ENCODE results near the gene JCAD. TPM values are rescaled to one million over a fixed set of nuclear protein-coding genes. Genes with fewer than 3 reads are reported as not detected.

The JCAD gene
- total RNA-seq, 4 donors from 2014 or later: 0.91 to 23.1 (median 5.5) TPM

GRCh38 chr10:30002426-30003266, 56.7 kb downstream of the JCAD start:
- WGBS, 2 donors: 41 to 73% methylated on average over 7 to 13 of the region's 16 CpGs
- intact Hi-C loops (cut with DNase I): no loop called here
- peak overlapping the region in 1 of 4 donors; percentile 86 for H3K27ac ChIP-seq

GRCh38 chr10:30000802-30001571, 58.4 kb downstream of the JCAD start:
- WGBS, 2 donors: 14 to 65% methylated on average over 6 to 11 of the region's 12 CpGs
- Histone ChIP-seq H3K27ac (peak overlapping the region; percentile 18 to 86 (median 54)), H3K27me3 (no peaks in the 10 kb centered on the region), H3K4me1 (peaks cover 5 to 45% (median 18%) of the 10 kb centered on the region in 3 donors), H3K4me3 (no peak overlapping the region), H3K9me3 (no peaks in the 10 kb centered on the region), H3K36me3 (no peaks in the 10 kb centered on the region)
- no peak for TF ChIP-seq CTCF (IDR thresholded peaks at IDR 0.05)
- TF ChIP-seq POLR2A (IDR thresholded peaks at IDR 0.05): no peak
- DNase-seq: no peak
- intact Hi-C loops (cut with DNase I): no loop called here

More at GRCh38 chr10:30002426-30003266, 56.7 kb downstream of the JCAD start:
- Histone ChIP-seq H3K4me1 (peaks cover 5 to 41% (median 18%) of the 10 kb centered on the region in 3 donors), H3K4me3 (no peak overlapping the region), H3K9me3 (no peaks in the 10 kb centered on the region), H3K36me3 (no peaks in the 10 kb centered on the region), H3K27me3 (peaks cover 0 to under 1% (median 0%) of the 10 kb centered on the region in 4 donors)
- TF ChIP-seq POLR2A (IDR thresholded peaks at IDR 0.05) (no peak), CTCF (IDR thresholded peaks at IDR 0.05) (peak in 5 of 6 experiments; percentile 63 to 86 (median 83))
- peak; percentile 2 for DNase-seq

- no peak for DNase-seq
- TF ChIP-seq CTCF (IDR thresholded peaks at IDR 0.05) (peak; percentile 70 to 97 (median 95)), POLR2A (IDR thresholded peaks at IDR 0.05) (no peak)
- Histone ChIP-seq H3K9me3 (no peaks in the 10 kb centered on the region), H3K4me1 (peaks cover 5 to 59% (median 22%) of the 10 kb centered on the region in 3 donors), H3K36me3 (no peaks in the 10 kb centered on the region), H3K4me3 (no peak overlapping the region), H3K27me3 (no peaks in the 10 kb centered on the region), H3K27ac (no peak overlapping the region)
- WGBS, 2 donors: 46 to 48% methylated on average over 9 to 12 of the region's 12 CpGs
- intact Hi-C loops (cut with DNase I): loop anchor here (10.0 kb wide), 2 partner anchors 237 to 263 kb away; no protein-coding TSS in a partner anchor
These were observed 61.1 kb downstream of the JCAD start for GRCh38 chr10:29998142-29998808.

- Histone ChIP-seq H3K4me1 (peaks cover 0 to 28% (median 5%) of the 10 kb centered on the region in 3 donors), H3K9me3 (no peaks in the 10 kb centered on the region), H3K27ac (no peak overlapping the region), H3K4me3 (no peak overlapping the region), H3K36me3 (no peaks in the 10 kb centered on the region), H3K27me3 (no peaks in the 10 kb centered on the region)
- DNase-seq: no peak
- WGBS, 2 donors: 56 to 74% methylated on average over 4 of the region's 4 CpGs
- no peak for TF ChIP-seq POLR2A (IDR thresholded peaks at IDR 0.05)
- no peak for TF ChIP-seq CTCF (IDR thresholded peaks at IDR 0.05)
- intact Hi-C loops (cut with DNase I): loop anchor here (10.0 kb wide), 2 partner anchors 240 to 260 kb away; no protein-coding TSS in a partner anchor
These were observed 64.6 kb downstream of the JCAD start for GRCh38 chr10:29994811-29995210.
